Activated T-helper 1 cell treated with anti-CD3 and anti-CD28 coated beads, Interleukin-2, amount 50 U/mL, for 16 hours (primary cell): ENCODE results near the gene PSMC4.

Experiments used
- DNase-seq, 2 donors: peaks; one replicate each; pipeline ENCODE4 v3.0.0-alpha.2; 2020; ENCODE audit warnings: low read depth in 1 of 2, low spot score in 1 of 2

PSMC4 gene

DNA sequence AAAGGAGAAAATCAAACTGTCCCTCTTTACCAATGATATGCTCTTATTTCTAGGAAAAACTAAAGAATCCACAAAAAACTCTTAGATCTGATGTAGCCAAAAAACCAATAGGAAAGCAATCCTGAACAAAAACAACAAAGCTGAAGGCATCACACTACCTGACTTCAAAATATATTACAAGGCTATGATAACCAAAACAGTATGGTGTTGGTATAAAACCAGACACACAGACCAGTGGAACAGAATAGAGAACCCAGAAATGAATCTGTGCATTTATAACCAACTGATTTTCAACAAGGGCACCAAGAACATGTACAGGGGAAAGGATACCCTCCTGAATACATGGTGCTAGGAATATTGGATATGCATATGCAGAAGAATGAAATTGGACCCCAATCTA is 16.2 kb downstream of the PSMC4 start:
- DNase-seq, result no peak

DNA sequence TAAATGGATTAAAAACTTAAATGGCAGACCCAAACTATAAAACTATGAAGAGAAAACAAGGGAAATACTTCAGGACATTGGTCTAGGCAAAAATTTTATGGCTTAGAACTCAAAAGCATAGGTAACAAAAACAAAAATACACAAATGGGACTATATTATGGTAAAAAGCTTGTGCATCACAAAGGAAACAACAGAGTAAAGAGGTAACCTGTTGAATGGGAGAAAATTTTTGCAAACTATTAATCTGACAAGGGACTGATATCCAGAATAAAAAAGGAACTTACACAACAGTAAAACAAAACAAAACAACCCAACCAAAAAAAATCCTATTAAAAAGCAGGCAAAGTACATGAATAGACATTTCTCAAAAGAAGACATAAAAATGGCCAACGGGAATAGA is 16.6 kb downstream of the PSMC4 start:
- no peak for DNase-seq

DNA sequence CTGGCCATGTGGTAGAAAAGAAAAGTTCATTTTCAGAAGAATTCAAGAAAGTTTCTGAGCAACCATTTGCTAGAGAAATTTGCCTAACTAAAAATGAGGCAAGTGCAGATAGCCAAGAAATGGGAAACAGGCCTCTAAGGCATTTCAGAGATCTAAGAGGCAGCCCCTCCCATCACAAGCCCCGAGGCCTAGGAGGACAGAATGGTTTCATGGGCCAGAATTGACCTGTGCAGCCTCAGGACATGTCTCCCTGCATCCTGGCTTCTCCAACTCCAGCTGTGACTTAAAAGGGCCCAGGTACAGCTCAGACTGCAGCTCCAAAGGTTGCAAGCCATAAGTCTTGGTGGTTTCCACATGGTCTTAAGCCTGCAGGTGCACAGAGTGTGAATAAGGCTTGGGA is 22.6 kb downstream of the PSMC4 start:
- no peak for DNase-seq

DNA sequence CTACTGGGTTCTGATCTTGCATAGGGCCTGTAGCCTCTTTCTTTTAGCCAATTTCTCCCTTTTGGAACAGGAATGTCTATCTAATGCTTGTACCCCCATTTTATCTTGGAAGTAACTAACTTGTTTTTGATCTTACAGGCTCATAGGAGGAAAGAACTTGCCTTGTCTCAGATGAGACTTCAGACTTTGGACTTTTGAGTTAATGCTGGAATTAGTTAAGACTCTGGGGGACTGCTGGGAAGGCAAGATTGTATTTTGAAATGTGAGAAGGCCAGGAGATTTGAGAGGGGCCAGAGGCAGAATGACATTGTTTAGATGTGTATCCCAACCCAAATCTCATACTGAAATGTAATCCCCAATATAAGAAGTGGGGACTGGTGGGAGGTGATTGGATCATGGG is 23.4 kb downstream of the PSMC4 start:
- DNase-seq, result no peak

DNA sequence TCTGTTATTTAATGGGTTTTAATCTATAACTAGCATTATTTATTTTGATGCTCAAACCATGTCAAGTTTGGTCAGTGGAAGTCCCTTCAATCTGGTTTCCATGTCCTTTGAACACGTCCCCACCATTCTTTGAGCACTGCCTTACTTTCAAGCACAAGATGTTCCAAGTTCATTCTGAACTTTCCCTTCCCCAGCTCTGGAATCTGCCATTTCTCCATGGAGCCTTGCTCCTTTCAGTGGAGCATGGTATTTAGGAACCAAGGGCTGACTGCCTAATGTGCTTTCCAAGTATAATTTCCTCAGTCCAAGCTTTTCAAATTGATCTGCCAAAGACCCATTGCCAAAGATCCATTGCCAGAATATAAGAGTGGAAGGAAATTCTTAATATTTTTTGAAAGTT is 24.8 kb downstream of the PSMC4 start:
- DNase-seq, result no peak

DNA sequence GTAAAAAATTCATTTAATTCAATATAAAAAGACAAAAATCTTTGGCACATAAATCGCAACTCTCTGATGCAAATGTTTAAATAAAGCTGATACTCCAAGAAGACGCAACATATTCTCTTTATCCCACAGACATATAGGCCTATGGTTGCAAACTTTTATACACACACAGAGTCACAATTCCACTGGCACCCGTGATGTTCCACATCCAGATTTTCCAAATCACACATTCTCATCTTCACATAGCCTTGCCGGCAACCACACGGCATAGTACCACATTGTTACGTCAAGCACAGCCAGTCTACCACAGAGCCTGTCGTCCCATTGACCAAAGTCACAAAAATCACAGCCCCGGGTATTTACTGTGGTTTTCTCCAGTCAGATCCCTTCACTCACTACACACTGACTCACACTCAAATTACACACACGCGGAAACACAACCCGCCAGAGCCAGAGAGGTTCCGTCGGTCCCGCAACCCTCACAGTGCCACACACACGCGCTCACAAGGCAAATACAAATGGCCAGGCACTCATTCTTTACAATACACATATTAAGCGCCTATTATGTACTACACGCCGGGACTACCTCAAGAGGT is 25.3 kb downstream of the PSMC4 start:
- peak in 1 of 2 donors; percentile 9 for DNase-seq

DNA sequence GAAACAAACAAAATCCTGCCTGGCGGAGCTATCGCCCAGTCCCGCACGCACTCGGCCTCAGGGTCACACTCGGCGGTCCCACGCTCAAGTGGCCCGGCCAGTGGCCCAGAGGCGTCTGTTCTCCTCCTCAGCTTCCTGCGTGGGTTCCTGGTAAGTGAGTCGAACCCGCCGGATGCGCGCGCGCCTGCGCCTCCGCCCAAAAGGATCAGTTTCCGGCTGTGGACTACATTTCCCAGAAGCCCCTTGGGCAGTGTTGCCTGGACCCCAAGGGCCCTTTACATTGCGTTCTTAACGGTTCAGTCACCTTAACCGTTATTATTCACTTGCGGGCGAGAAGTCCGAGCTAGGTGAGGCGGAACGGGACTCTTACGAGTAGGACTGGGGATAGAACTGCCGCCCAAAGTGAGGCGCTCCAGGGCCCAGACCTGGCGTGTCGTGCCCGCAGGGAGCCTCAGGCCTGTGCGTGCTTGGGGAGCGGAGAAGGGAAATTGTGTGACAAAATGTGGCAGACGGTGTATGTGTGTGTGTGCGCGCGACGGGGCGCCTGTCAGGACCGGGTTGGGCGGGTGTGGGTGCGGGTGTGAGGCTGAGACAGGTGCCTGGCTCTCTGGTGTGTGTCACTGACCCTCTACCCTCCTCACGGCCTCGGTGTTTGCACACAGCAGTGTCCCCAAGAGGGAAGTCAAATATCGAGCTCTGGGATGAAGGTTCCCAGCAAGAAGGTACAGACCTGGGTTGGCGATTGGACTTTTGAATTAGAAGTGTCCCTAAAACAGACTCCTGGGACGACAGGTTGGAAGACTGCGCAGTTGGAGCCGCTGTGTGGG is 26.1 kb downstream of the PSMC4 start, which contains the start of gene ZNF546:
Gene ZNF546, plus strand, starts transcription at position 250 of the 827 bp plus-strand sequence. CDS start 1,267 bp downstream, outside the sequence.
- DNase-seq, result peak; percentile 83

DNA sequence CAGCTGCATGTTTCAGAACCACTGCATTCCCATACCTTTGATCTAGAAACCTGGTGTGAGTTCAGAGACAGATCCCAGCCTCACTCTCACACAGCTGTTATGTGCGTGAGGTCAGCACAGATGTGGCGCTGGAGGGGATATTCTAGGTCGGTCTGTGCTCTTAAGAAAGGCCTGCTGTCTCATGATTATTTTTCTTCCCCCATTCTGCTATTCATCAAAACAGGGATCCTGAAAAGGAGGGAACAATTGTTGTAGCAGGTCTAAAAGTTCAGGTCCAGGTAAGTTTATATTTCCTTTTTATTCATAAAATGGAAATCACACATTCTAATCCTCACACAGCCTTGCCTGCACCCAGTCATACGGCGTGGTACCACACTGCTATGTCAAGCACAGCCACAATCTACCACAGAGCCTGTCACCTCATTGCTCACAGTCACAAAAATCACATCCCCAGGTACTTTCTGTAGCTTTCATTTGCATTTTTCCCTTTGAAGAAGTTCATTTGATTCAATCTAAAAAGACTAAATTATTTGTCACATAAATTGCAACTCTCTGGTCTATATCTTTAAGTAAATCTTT is 26.8 kb downstream of the PSMC4 start:
- no peak for DNase-seq

DNA sequence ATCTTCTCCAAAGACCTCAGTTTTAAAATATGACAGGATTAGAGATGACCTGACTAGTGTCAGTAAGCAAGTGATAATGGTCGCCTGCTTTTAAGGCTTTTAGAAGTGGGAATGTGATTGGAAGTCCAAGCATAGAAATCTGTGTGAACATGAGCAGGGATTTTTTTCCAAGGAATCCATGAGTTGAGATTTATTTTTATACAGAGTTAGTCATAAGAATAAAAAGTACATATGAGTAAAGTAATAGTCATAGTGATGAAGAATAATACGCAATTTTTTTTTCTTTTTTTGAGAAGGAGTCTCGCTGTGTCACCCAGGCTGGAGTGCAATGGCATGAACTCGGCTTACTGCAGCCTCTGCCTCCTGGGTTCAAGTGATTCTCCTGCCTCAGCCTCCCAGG is 27.5 kb downstream of the PSMC4 start:
- no peak for DNase-seq

DNA sequence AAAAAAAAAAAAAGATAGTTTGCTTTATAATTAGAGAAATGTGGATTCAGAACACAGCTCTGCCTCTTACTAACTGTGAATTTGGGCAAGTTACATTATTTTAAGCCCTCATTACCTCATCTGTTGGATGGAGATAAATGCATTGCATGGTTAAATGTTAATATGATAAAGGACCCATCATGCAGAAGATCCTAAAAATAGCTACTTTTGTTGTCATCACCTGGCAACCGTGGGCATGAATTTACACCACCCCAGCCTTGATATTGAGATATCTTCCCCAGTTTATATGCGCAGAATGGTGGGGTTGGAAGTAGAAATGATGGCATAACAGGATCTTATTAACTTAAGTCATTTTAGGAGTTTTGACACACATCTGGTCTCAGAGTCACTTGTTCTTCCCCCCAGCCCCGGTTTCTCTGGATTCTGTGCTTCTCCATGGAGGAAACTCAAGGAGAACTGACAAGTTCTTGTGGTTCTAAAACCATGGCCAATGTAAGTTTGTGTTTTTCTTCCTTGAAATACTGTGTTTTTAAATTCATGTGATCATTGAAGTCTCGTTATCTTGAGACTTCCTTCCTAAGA is 34.8 kb downstream of the PSMC4 start:
- no peak for DNase-seq

DNA sequence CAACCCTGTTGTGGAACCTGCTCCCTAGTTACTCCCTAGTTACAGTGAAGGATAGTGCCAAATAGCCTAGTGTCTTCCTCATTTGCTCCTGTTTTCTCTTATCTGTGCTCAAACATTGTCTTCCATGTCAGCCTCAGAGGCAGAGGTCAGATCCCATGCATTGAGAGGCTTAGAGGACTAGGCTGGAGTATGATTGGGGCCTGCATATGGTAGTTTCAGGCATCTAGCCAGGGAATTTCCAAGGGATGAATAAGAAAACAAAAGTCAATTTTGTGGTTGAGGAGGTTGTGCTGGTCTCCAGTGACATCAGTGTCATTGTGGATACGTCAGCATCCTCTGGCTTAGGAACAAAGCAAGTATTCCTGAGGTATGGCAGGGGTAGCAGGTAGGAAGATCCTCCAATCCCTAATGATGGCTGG is 35.3 kb downstream of the PSMC4 start:
- no peak for DNase-seq

DNA sequence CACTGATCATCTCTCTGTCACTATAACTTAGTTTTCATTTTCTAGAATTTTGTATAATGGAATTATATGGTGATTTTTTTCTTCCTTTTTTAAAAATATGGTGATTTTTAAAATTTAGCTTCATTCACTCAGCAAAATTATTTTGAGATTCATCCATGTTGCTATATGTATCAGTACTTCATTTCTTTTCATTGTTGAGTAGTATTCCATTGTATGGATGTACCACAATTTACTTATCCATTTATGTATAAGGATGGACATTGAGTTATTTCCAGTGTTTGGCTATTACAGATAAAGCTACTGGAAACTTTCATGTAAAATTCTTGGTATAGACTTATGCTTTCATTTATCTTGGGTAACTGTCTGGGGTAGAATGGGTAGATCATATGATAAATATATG is 38.7 kb downstream of the PSMC4 start:
- no peak for DNase-seq

DNA sequence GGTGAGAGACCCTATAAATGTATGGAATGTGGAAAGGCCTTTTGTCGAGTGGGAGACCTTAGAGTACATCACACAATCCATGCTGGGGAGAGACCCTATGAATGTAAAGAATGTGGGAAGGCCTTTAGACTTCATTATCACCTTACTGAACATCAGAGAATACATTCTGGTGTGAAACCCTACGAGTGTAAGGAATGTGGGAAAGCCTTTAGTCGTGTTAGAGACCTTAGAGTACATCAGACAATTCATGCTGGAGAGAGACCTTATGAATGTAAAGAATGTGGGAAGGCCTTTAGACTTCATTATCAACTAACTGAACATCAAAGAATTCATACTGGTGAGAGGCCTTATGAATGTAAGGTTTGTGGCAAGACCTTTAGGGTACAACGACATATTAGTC is 43.0 kb downstream of the PSMC4 start:
- DNase-seq, result no peak

DNA sequence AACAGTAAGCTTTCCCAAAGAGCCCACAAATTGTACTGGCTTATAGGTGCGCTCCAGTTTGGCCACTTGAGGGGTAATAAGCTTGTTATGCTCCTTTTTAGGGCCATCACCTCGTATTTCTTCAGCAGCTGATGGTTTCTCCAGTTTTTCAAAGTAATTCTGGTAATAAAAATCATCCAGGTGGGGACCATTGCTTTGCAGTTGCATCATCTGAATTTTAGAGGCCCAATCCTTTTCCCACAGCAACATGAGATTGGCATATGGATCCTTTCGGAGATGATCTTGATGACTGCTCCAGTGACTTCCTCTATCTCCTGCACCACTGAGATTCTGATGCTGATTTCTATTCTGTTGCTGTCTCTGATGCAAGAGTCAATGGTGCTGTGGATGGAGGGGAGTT is 53.0 kb downstream of the PSMC4 start:
- DNase-seq, result no peak

DNA sequence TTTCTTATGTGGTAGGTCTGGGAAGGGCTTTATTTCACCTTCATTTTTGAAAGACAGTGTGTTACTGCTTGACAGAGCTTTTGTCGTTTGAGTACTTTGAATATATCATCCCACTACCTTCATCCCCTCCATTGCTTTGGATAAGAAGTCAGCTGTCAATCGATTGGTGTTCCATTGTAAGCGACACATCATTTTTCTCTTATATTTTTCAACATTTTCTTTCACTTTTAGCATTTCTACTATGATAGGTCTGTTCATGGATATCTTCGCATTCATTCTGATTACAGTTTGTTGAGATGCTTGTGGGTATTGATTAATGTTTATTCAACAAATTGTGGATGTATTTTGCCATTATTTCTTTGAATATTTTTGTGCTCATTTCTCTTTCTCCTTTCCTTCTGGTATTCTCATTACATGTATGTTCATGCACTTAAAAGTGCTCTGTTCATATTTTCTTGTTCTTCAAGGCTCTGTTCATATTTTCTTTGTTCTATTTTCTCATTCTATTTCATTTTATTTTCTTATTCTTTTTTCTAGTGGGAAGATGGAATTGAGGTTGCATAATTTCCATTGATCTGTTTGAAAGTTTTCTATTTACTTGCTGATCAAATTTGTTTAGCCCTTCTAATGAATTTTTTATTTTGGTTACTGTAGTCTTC is 55.1 kb downstream of the PSMC4 start:
- DNase-seq, result no peak

DNA sequence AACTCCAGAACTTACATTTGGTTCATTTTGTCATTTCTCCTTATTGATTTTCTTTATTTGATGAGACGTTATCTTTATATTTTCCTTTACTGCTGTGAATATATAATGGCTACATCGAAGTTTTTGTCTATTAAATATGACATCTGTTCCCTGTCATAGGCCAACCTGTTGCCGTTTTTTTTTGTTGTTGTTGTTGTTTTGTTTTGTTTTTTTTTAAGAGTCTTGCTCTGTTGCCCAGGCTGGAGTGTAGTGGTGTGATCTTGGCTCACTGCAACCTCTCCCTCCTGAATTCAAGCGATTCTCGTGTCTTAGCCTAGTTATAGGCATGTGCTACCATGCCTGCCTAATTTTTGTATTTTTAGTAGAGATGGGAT is 55.6 kb downstream of the PSMC4 start:
- no peak for DNase-seq
